HepG2 (cell line): Measurements from ENCODE around the gene HIC1. TPM values are rescaled to one million over a fixed set of nuclear protein-coding genes. Genes with fewer than 3 reads are reported as not detected.

Experiments used
- CEBPG ChIP-seq: IDR thresholded peaks from 2 replicates; pipeline ENCODE4 v1.6.1; 2016
- CENPX ChIP-seq: sonication (generic); formaldehyde crosslinking; IDR thresholded peaks from 2 replicates; pipeline ENCODE4 v1.9.0; 2021; ENCODE audit warnings: mild to moderate bottlenecking, missing genetic modification reagents, moderate library complexity
- GMEB2 ChIP-seq: IDR thresholded peaks from 2 replicates; pipeline ENCODE4 v1.6.1; 2016; ENCODE audit warnings: missing biosample characterization, missing genetic modification reagents, low read depth
- HNF4A ChIP-seq: sonication (generic); formaldehyde crosslinking; IDR thresholded peaks from 2 replicates; pipeline ENCODE4 v1.4.0; 2020; ENCODE audit warnings: missing genetic modification reagents
- LRRFIP1 ChIP-seq: sonication (generic); formaldehyde crosslinking; conservative IDR thresholded peaks from 2 replicates; pipeline ENCODE4 v1.4.0; 2020; ENCODE audit warnings: missing genetic modification reagents
- NFE2L2 ChIP-seq: fragments of 150-350 bp; IDR thresholded peaks from 2 replicates; pipeline ENCODE4 v1.6.1; 2014; ENCODE audit warnings: low read length
- NFKB2 ChIP-seq: sonication (generic); formaldehyde crosslinking; IDR thresholded peaks from 2 replicates; pipeline ENCODE4 v1.4.0; 2020; ENCODE audit warnings: missing genetic modification reagents, borderline replicate concordance
- PAX8 ChIP-seq: sonication (generic); formaldehyde crosslinking; IDR thresholded peaks from 2 replicates; pipeline ENCODE4 v1.8.0; 2022; ENCODE audit warnings: mild to moderate bottlenecking, missing genetic modification reagents, borderline replicate concordance
- RBM39 ChIP-seq: fragments of 200-400 bp; formaldehyde crosslinking; IDR thresholded peaks from one replicate; pipeline ENCODE4 v1.6.1; 2018; ENCODE audit warnings: antibody characterized with exemption, mild to moderate bottlenecking, low read depth, low read length; ENCODE audit not compliant: poor library complexity, severe bottlenecking
- SALL1 ChIP-seq: sonication (generic); formaldehyde crosslinking; IDR thresholded peaks from 2 replicates; pipeline ENCODE4 v1.8.0; 2022; ENCODE audit warnings: mild to moderate bottlenecking, missing genetic modification reagents
- SAP130 ChIP-seq: IDR thresholded peaks from 2 replicates; pipeline ENCODE4 v1.6.1; 2016; ENCODE audit warnings: low read depth
- SETDB1 ChIP-seq: sonication (generic); formaldehyde crosslinking; IDR thresholded peaks from 2 replicates; pipeline ENCODE4 v1.5.1; 2020; ENCODE audit warnings: missing genetic modification reagents, mild to moderate bottlenecking, borderline replicate concordance
- STAG1 ChIP-seq: sonication (generic); formaldehyde crosslinking; IDR thresholded peaks from 2 replicates; pipeline ENCODE4 v1.4.0; 2020; ENCODE audit warnings: missing genetic modification reagents
- TCF7 ChIP-seq: sonication (generic); IDR thresholded peaks from 2 replicates; pipeline ENCODE4 v1.6.1; 2016; ENCODE audit warnings: antibody characterized with exemption, low read depth
- ZEB1 ChIP-seq: IDR thresholded peaks from 2 replicates; pipeline ENCODE4 v1.6.1; 2012; ENCODE audit warnings: mild to moderate bottlenecking, low read depth, inconsistent platforms; ENCODE audit not compliant: insufficient replicate concordance
- ZNF251 ChIP-seq: sonication (generic); formaldehyde crosslinking; IDR thresholded peaks from 2 replicates; pipeline ENCODE4 v1.9.0; 2021; ENCODE audit warnings: mild to moderate bottlenecking, missing genetic modification reagents
- ZNF549 ChIP-seq: sonication (generic); formaldehyde crosslinking; IDR thresholded peaks from 2 replicates; pipeline ENCODE4 v1.5.0; 2020; ENCODE audit warnings: missing genetic modification reagents
- ZNF557 ChIP-seq: sonication (generic); formaldehyde crosslinking; IDR thresholded peaks from 2 replicates; pipeline ENCODE4 v1.4.0; 2020; ENCODE audit warnings: missing genetic modification reagents
- ZNF646 ChIP-seq: sonication (generic); formaldehyde crosslinking; IDR thresholded peaks from 2 replicates; pipeline ENCODE4 v1.9.0; 2021; ENCODE audit warnings: mild to moderate bottlenecking, missing genetic modification reagents
- ZNF891 ChIP-seq: sonication (generic); formaldehyde crosslinking; IDR thresholded peaks from 2 replicates; pipeline ENCODE4 v1.5.0; 2020; ENCODE audit warnings: mild to moderate bottlenecking, missing genetic modification reagents
- polyA plus RNA-seq, 8 experiments: library from polyadenylated mRNA; depleted of rRNA in 3 of 8; stranded (reverse) in 7 of 8; unstranded in 1 of 8; fragments of >200 nt; fragmentation: Illumina TruSeq in 4 of 8; extraction: Trizol in 4 of 8; gene quantifications; 2 replicates each; pipeline versions ENCODE4 v1.2.1 to v1.2.3, GENCODE V29; 2011 to 2016; ENCODE audit warnings: low read depth in 4 of 8, missing spikeins in 1 of 8, mixed read lengths in 1 of 8; ENCODE audit not compliant: insufficient read depth in 1 of 8
- total RNA-seq, 5 experiments: library from RNA; depleted of rRNA; stranded (reverse); fragments of >200 nt; fragmentation: Illumina TruSeq; extraction: Trizol; gene quantifications; 2 replicates each; pipeline ENCODE4 v1.2.3, GENCODE V29; 2016; ENCODE audit warnings: low read depth in 1 of 5

Gene HIC1
- total and polyA plus RNA-seq, 2 of the 13 experiments (the other 11 are each of a cell fraction or from before 2014, with no cell fraction given): 0.04 to 0.31 TPM

GRCh38 chr17:2041561-2042389 lies 13.1 kb upstream of the HIC1 start, which contains the start of gene OVCA2 (continued):
- TF ChIP-seq NFE2L2: no peak
- no peak for TF ChIP-seq ZEB1
- no peak for TF ChIP-seq ZNF549
- TF ChIP-seq STAG1 (CRISPR knock-in tag): peak; percentile 85
- no peak for TF ChIP-seq CEBPG (CRISPR knock-in tag)
- peak; percentile 79; the same call in 1 of the 2 replicates for TF ChIP-seq NFKB2 (CRISPR knock-in tag)
- TF ChIP-seq ZNF557 (CRISPR knock-in tag): no peak
- TF ChIP-seq TCF7: no peak
- no peak for TF ChIP-seq ZNF646 (CRISPR knock-in tag)
- TF ChIP-seq ZNF891 (CRISPR knock-in tag): no peak
- TF ChIP-seq SALL1 (CRISPR knock-in tag): peak; percentile 65
- TF ChIP-seq GMEB2 (CRISPR knock-in tag): 0 out of 2 replicates have a peak, but pooled peaks have one; percentile 53
- TF ChIP-seq CENPX (CRISPR knock-in tag): no peak
- peak; percentile 91 for TF ChIP-seq SAP130 (CRISPR knock-in tag)
- TF ChIP-seq PAX8 (CRISPR knock-in tag): no peak
- no peak for TF ChIP-seq SETDB1 (CRISPR knock-in tag)
- TF ChIP-seq HNF4A: peak; percentile 26; the same call in 1 of the 2 replicates
- no peak for TF ChIP-seq LRRFIP1 (CRISPR knock-in tag)
- TF ChIP-seq ZNF251 (CRISPR knock-in tag): no peak
- peak; percentile 26 for TF ChIP-seq RBM39
